ENCODE measurements around the gene ZNF574.

- TF ChIP-seq, protein P1, sequence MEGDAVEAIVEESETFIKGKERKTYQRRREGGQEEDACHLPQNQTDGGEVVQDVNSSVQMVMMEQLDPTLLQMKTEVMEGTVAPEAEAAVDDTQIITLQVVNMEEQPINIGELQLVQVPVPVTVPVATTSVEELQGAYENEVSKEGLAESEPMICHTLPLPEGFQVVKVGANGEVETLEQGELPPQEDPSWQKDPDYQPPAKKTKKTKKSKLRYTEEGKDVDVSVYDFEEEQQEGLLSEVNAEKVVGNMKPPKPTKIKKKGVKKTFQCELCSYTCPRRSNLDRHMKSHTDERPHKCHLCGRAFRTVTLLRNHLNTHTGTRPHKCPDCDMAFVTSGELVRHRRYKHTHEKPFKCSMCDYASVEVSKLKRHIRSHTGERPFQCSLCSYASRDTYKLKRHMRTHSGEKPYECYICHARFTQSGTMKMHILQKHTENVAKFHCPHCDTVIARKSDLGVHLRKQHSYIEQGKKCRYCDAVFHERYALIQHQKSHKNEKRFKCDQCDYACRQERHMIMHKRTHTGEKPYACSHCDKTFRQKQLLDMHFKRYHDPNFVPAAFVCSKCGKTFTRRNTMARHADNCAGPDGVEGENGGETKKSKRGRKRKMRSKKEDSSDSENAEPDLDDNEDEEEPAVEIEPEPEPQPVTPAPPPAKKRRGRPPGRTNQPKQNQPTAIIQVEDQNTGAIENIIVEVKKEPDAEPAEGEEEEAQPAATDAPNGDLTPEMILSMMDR (IDR thresholded peaks at IDR 0.05): no peak
- TF ChIP-seq POLR2A (IDR thresholded peaks at IDR 0.05): no peak
Measured at GRCh38 chr19:42069619-42070351, 6.2 kb upstream of the ZNF574 start, which contains the start of gene GRIK5.
